ENCODE data around the gene FUT8. TPM values are rescaled to one million over a fixed set of nuclear protein-coding genes. Genes with fewer than 3 reads are reported as not detected.

The FUT8 gene
- total RNA-seq (2022; extraction: Qiagen RNA extraction), result 9.9 to 12.9 TPM (median 12.1 TPM) in 5 replicates

GRCh38 chr14:65412032-65412846 lies at the start of gene FUT8:
Gene FUT8 (plus strand): TSS chr14:65412730. CDS start chr14:65561564, 148,834 bp downstream.

